ENCODE data around the gene ZNF575.

ZNF575 gene

GRCh38 chr19:43532962-43533545 is at the start of gene ZNF575:
Gene ZNF575, plus strand, starts transcription at chr19:43533188. Its CDS starts 1,235 bp downstream, at chr19:43534423.
- in situ Hi-C loops (cut with MboI; ENCODE audit: low sequenced_read_pairs) = no loop called here

- in situ Hi-C loops (cut with MboI; ENCODE audit: low sequenced_read_pairs) = no loop called here
Observed at GRCh38 chr19:43483281-43483680, 49.7 kb upstream of the ZNF575 start.

GRCh38 chr19:43485951-43486350 is 47.0 kb upstream of the ZNF575 start:
- in situ Hi-C loops (cut with MboI; ENCODE audit: low sequenced_read_pairs) = no loop called here

- in situ Hi-C loops (cut with MboI; ENCODE audit: low sequenced_read_pairs) = no loop called here
Observed at GRCh38 chr19:43486412-43486811, 46.6 kb upstream of the ZNF575 start.

- in situ Hi-C loops (cut with MboI; ENCODE audit: low sequenced_read_pairs) = no loop called here
Observed at GRCh38 chr19:43488179-43488578, 44.8 kb upstream of the ZNF575 start.

GRCh38 chr19:43489310-43489709 is 43.7 kb upstream of the ZNF575 start:
- in situ Hi-C loops (cut with MboI; ENCODE audit: low sequenced_read_pairs) = no loop called here

- in situ Hi-C loops (cut with MboI; ENCODE audit: low sequenced_read_pairs) = no loop called here
Observed at GRCh38 chr19:43489979-43490599, 42.9 kb upstream of the ZNF575 start.

- in situ Hi-C loops (cut with MboI; ENCODE audit: low sequenced_read_pairs) = no loop called here
Observed at GRCh38 chr19:43490759-43491158, 42.2 kb upstream of the ZNF575 start.

- in situ Hi-C loops (cut with MboI; ENCODE audit: low sequenced_read_pairs) = no loop called here
Observed at GRCh38 chr19:43495082-43495481, 37.9 kb upstream of the ZNF575 start.

- in situ Hi-C loops (cut with MboI; ENCODE audit: low sequenced_read_pairs) = no loop called here
Observed at GRCh38 chr19:43496960-43497359, 36.0 kb upstream of the ZNF575 start.

GRCh38 chr19:43498233-43498842 is 34.6 kb upstream of the ZNF575 start:
- in situ Hi-C loops (cut with MboI; ENCODE audit: low sequenced_read_pairs) = no loop called here

GRCh38 chr19:43499042-43499441 is 33.9 kb upstream of the ZNF575 start:
- in situ Hi-C loops (cut with MboI; ENCODE audit: low sequenced_read_pairs) = no loop called here

GRCh38 chr19:43501661-43502418 is 31.1 kb upstream of the ZNF575 start:
- in situ Hi-C loops (cut with MboI; ENCODE audit: low sequenced_read_pairs) = no loop called here

- in situ Hi-C loops (cut with MboI; ENCODE audit: low sequenced_read_pairs) = no loop called here
Observed at GRCh38 chr19:43502419-43502976, 30.5 kb upstream of the ZNF575 start.

GRCh38 chr19:43503501-43504425 is 29.2 kb upstream of the ZNF575 start:
- in situ Hi-C loops (cut with MboI; ENCODE audit: low sequenced_read_pairs) = no loop called here

GRCh38 chr19:43504426-43505185 is 28.4 kb upstream of the ZNF575 start, which contains the start of gene PHLDB3:
Gene PHLDB3, minus strand, starts transcription at chr19:43504746. Its CDS starts 628 bp downstream, at chr19:43504118.
- in situ Hi-C loops (cut with MboI; ENCODE audit: low sequenced_read_pairs) = no loop called here

- in situ Hi-C loops (cut with MboI; ENCODE audit: low sequenced_read_pairs) = no loop called here
Observed at GRCh38 chr19:43505186-43505456, 27.9 kb upstream of the ZNF575 start.

GRCh38 chr19:43505941-43506340 is 27.0 kb upstream of the ZNF575 start:
- in situ Hi-C loops (cut with MboI; ENCODE audit: low sequenced_read_pairs) = no loop called here

GRCh38 chr19:43506629-43507028 is 26.4 kb upstream of the ZNF575 start:
- in situ Hi-C loops (cut with MboI; ENCODE audit: low sequenced_read_pairs) = no loop called here

- in situ Hi-C loops (cut with MboI; ENCODE audit: low sequenced_read_pairs) = no loop called here
Observed at GRCh38 chr19:43507880-43508279, 25.1 kb upstream of the ZNF575 start.
